NT2/D1 (cell line): ENCODE data around the gene SH3PXD2B.

ENCODE experiments used
- DNase-seq: peaks from one replicate; pipeline ENCODE4 v3.0.0-alpha.2; 2011; ENCODE audit warnings: low read depth, low spot score
- H3K27me3 ChIP-seq: 2 replicates; pipeline ENCODE4 v1.6.0; 2011; ENCODE audit warnings: mild to moderate bottlenecking; ENCODE audit not compliant: insufficient read length, insufficient read depth
- H3K36me3 ChIP-seq: 2 replicates; pipeline ENCODE4 v1.6.1; 2011; ENCODE audit warnings: mild to moderate bottlenecking, low read length, mixed read lengths; ENCODE audit not compliant: insufficient read depth, insufficient read length
- H3K4me1 ChIP-seq: 2 replicates; pipeline ENCODE4 v1.5.1; 2011; ENCODE audit not compliant: insufficient read depth, insufficient read length
- H3K4me3 ChIP-seq: 2 replicates; pipeline ENCODE4 v1.5.1; 2011; ENCODE audit warnings: low read depth; ENCODE audit not compliant: insufficient read length
- H3K9ac ChIP-seq: 2 replicates; pipeline ENCODE4 v1.6.0; 2011; ENCODE audit warnings: low read depth; ENCODE audit not compliant: insufficient read length
- H3K9me3 ChIP-seq: 2 replicates; pipeline ENCODE4 v1.5.1; 2011; ENCODE audit warnings: mild to moderate bottlenecking, low read length; ENCODE audit not compliant: insufficient read depth
- SUZ12 ChIP-seq: IDR thresholded peaks from 2 replicates; pipeline ENCODE4 v1.6.1; 2011; ENCODE audit not compliant: insufficient read length, insufficient read depth; ENCODE audit errors: extremely low read depth
- YY1 ChIP-seq: IDR thresholded peaks from 2 replicates; pipeline ENCODE4 v1.6.1; 2011; ENCODE audit not compliant: insufficient read length, insufficient read depth
- ZNF274 ChIP-seq: IDR thresholded peaks from 2 replicates; pipeline ENCODE4 v1.6.1; 2011; ENCODE audit warnings: mild to moderate bottlenecking, low read depth, low read length

Gene SH3PXD2B

GRCh38 chr5:172311605-172312004 is 142.7 kb downstream of the SH3PXD2B start:
- DNase-seq, result no peak
- no peak overlapping the region for H3K4me3 ChIP-seq
- no peak for TF ChIP-seq SUZ12
- no peak for TF ChIP-seq ZNF274
- no peak for TF ChIP-seq YY1
- H3K9ac ChIP-seq, result no peak overlapping the region
- no peaks in the 10 kb centered on the region for H3K27me3 ChIP-seq
- H3K36me3 ChIP-seq, result no peaks in the 10 kb centered on the region
- H3K4me1 ChIP-seq, result no peaks in the 10 kb centered on the region
- no peaks in the 10 kb centered on the region for H3K9me3 ChIP-seq

GRCh38 chr5:172311026-172311425 is 143.3 kb downstream of the SH3PXD2B start:
- Histone ChIP-seq H3K9ac (no peak overlapping the region), H3K4me1 (no peaks in the 10 kb centered on the region), H3K36me3 (no peaks in the 10 kb centered on the region), H3K9me3 (no peaks in the 10 kb centered on the region), H3K4me3 (no peak overlapping the region), H3K27me3 (no peaks in the 10 kb centered on the region)
- DNase-seq, result no peak
- TF ChIP-seq ZNF274, result no peak

GRCh38 chr5:172305380-172305779 is 148.9 kb downstream of the SH3PXD2B start:
- TF ChIP-seq YY1 (no peak), ZNF274 (no peak), SUZ12 (no peak)
- Histone ChIP-seq H3K4me1 (no peaks in the 10 kb centered on the region), H3K4me3 (no peak overlapping the region), H3K9ac (no peak overlapping the region), H3K9me3 (peaks cover 11% of the 10 kb centered on the region), H3K36me3 (no peaks in the 10 kb centered on the region), H3K27me3 (no peaks in the 10 kb centered on the region)
- DNase-seq, result no peak

GRCh38 chr5:172303572-172304335 is 150.6 kb downstream of the SH3PXD2B start:
- no peaks in the 10 kb centered on the region for H3K4me1 ChIP-seq
- no peak overlapping the region for H3K4me3 ChIP-seq
- DNase-seq, result no peak
- H3K9ac ChIP-seq, result no peak overlapping the region
- no peaks in the 10 kb centered on the region for H3K36me3 ChIP-seq
- no peaks in the 10 kb centered on the region for H3K27me3 ChIP-seq
- peaks cover 11% of the 10 kb centered on the region for H3K9me3 ChIP-seq
- TF ChIP-seq ZNF274, result no peak
- no peak for TF ChIP-seq YY1
- TF ChIP-seq SUZ12, result no peak

- Histone ChIP-seq H3K27me3 (no peaks in the 10 kb centered on the region), H3K9ac (no peak overlapping the region), H3K36me3 (no peaks in the 10 kb centered on the region), H3K9me3 (peaks cover 11% of the 10 kb centered on the region), H3K4me1 (no peaks in the 10 kb centered on the region), H3K4me3 (no peak overlapping the region)
- DNase-seq, result no peak
- TF ChIP-seq SUZ12, result no peak
- TF ChIP-seq ZNF274, result no peak
Measured at GRCh38 chr5:172303162-172303561, 151.2 kb downstream of the SH3PXD2B start.

- H3K27me3 ChIP-seq, result no peaks in the 10 kb centered on the region
- H3K36me3 ChIP-seq, result no peaks in the 10 kb centered on the region
- H3K9ac ChIP-seq, result no peak overlapping the region
- no peaks in the 10 kb centered on the region for H3K4me1 ChIP-seq
- peaks cover 11% of the 10 kb centered on the region for H3K9me3 ChIP-seq
- no peak overlapping the region for H3K4me3 ChIP-seq
- no peak for DNase-seq
- no peak for TF ChIP-seq YY1
- no peak for TF ChIP-seq ZNF274
- TF ChIP-seq SUZ12, result no peak
Measured at GRCh38 chr5:172302047-172302710, 152.1 kb downstream of the SH3PXD2B start.

GRCh38 chr5:172299916-172300439 is 154.3 kb downstream of the SH3PXD2B start:
- no peak for TF ChIP-seq SUZ12
- no peak for TF ChIP-seq YY1
- TF ChIP-seq ZNF274, result no peak
- Histone ChIP-seq H3K36me3 (no peaks in the 10 kb centered on the region), H3K4me3 (no peak overlapping the region), H3K4me1 (no peaks in the 10 kb centered on the region), H3K9ac (no peak overlapping the region), H3K9me3 (0 out of 2 replicates have a peak, but pooled peaks cover 1% of the 10 kb centered on the region), H3K27me3 (no peaks in the 10 kb centered on the region)
- DNase-seq, result no peak
